ENCODE measurements around the gene YLPM1. TPM values are rescaled to one million over a fixed set of nuclear protein-coding genes. Genes with fewer than 3 reads are reported as not detected.

YLPM1 gene
- total RNA-seq, 1 experiment from 2014 or later: 91.2 TPM

- ChIA-PET CTCF (no interaction called here), POLR2A (ENCODE audit: low non-redundant PET) (no interaction called here)
- BruUV-seq (replicated peaks): no TSS peak
- DNase-seq (ENCODE audit: low spot score): no peak
- H3K9me3 ChIP-seq (ENCODE audit: low read depth, low read length, poor library complexity, severe bottlenecking): no peaks in the 10 kb centered on the region
- TF ChIP-seq CTCF (conservative IDR thresholded peaks at IDR 0.05; ENCODE audit: low read depth, low read length) (no peak), EZH2 (IDR thresholded peaks at IDR 0.05; ENCODE audit: borderline replicate concordance, low read depth, low read length, poor library complexity, severe bottlenecking) (no peak)
- intact Hi-C loops (cut with micrococcal nuclease; ENCODE audit: unreplicated experiment): no loop called here
- H3K4me3 ChIP-seq (ENCODE audit: low read depth, low read length, poor library complexity, severe bottlenecking): no peak overlapping the region
- no peaks in the 10 kb centered on the region for H3K27me3 ChIP-seq (replicated peaks; ENCODE audit: insufficient read depth, low read depth, low read length, poor library complexity)
- no peak overlapping the region for H3K27ac ChIP-seq (ENCODE audit: low read depth, low read length, poor library complexity, severe bottlenecking)
- no peaks in the 10 kb centered on the region for H3K4me1 ChIP-seq (ENCODE audit: insufficient read depth, low read length, poor library complexity, severe bottlenecking)
- H3K36me3 ChIP-seq (ENCODE audit: insufficient read depth, low read length, poor library complexity, severe bottlenecking): peaks cover 37% of the 10 kb centered on the region
Observed at GRCh38 chr14:74800780-74801179, 37.7 kb downstream of the YLPM1 start.

GRCh38 chr14:74801396-74801795 lies 38.3 kb downstream of the YLPM1 start:
- intact Hi-C loops (cut with micrococcal nuclease; ENCODE audit: unreplicated experiment): no loop called here
- BruUV-seq (replicated peaks): no TSS peak
- POLR2A ChIA-PET (ENCODE audit: low non-redundant PET): no interaction called here
- no peaks in the 10 kb centered on the region for H3K27me3 ChIP-seq (replicated peaks; ENCODE audit: insufficient read depth, low read depth, low read length, poor library complexity)
- DNase-seq (ENCODE audit: low spot score): no peak
- no peak overlapping the region for H3K4me3 ChIP-seq (ENCODE audit: low read depth, low read length, poor library complexity, severe bottlenecking)
- CTCF ChIA-PET: no interaction called here
- H3K36me3 ChIP-seq (ENCODE audit: insufficient read depth, low read length, poor library complexity, severe bottlenecking): peaks cover 37% of the 10 kb centered on the region
- no peaks in the 10 kb centered on the region for H3K4me1 ChIP-seq (ENCODE audit: insufficient read depth, low read length, poor library complexity, severe bottlenecking)
- TF ChIP-seq EZH2 (IDR thresholded peaks at IDR 0.05; ENCODE audit: borderline replicate concordance, low read depth, low read length, poor library complexity, severe bottlenecking) (no peak), CTCF (conservative IDR thresholded peaks at IDR 0.05; ENCODE audit: low read depth, low read length) (no peak)
- no peak overlapping the region for H3K27ac ChIP-seq (ENCODE audit: low read depth, low read length, poor library complexity, severe bottlenecking)
- H3K9me3 ChIP-seq (ENCODE audit: low read depth, low read length, poor library complexity, severe bottlenecking): no peaks in the 10 kb centered on the region

GRCh38 chr14:74804219-74804825 lies 41.2 kb downstream of the YLPM1 start:
- ChIA-PET CTCF (interaction anchor here (1.0 kb wide), 1 partner anchor 195 kb away, joined by 3 read pairs; no protein-coding TSS in a partner anchor), POLR2A (ENCODE audit: low non-redundant PET) (interaction anchor here (0.6 kb wide), 1 partner anchor 50 kb away, joined by 4 read pairs; no protein-coding TSS in a partner anchor)
- Histone ChIP-seq H3K4me1 (ENCODE audit: insufficient read depth, low read length, poor library complexity, severe bottlenecking) (no peaks in the 10 kb centered on the region), H3K27ac (ENCODE audit: low read depth, low read length, poor library complexity, severe bottlenecking) (no peak overlapping the region), H3K4me3 (ENCODE audit: low read depth, low read length, poor library complexity, severe bottlenecking) (no peak overlapping the region), H3K36me3 (ENCODE audit: insufficient read depth, low read length, poor library complexity, severe bottlenecking) (peaks cover 41% of the 10 kb centered on the region), H3K9me3 (ENCODE audit: low read depth, low read length, poor library complexity, severe bottlenecking) (no peaks in the 10 kb centered on the region), H3K27me3 (replicated peaks; ENCODE audit: insufficient read depth, low read depth, low read length, poor library complexity) (no peaks in the 10 kb centered on the region)
- intact Hi-C loops (cut with micrococcal nuclease; ENCODE audit: unreplicated experiment): no loop called here
- no TSS peak for BruUV-seq (replicated peaks)
- TF ChIP-seq CTCF (conservative IDR thresholded peaks at IDR 0.05; ENCODE audit: low read depth, low read length) (peak; percentile 24; the same call in 1 of the 2 replicates), EZH2 (IDR thresholded peaks at IDR 0.05; ENCODE audit: borderline replicate concordance, low read depth, low read length, poor library complexity, severe bottlenecking) (no peak)
- DNase-seq (ENCODE audit: low spot score): peak; percentile 21

All from A673 (cell line).